Stimulated activated CD8-positive, alpha-beta memory T cell treated with anti-CD3 and anti-CD28 coated beads, Interleukin-4, amount 100 ng/mL, for 24 hours (primary cell): ENCODE measurements around the gene TPMT.
"Not testable (repeated sequence)": the region's sequence is repeated elsewhere in the genome, so short reads cannot be mapped to it uniquely, and the experiment has no call there.

Source experiments
- DNase-seq: peaks from one replicate; pipeline ENCODE4 v3.0.0-alpha.2; 2020; ENCODE audit warnings: low read depth

Gene TPMT

GRCh38 chr6:18154507-18155149 is at the start of gene TPMT:
Gene TPMT (minus strand): TSS chr6:18155077. CDS start chr6:18149127, 5,950 bp downstream.
- no peak for DNase-seq

GRCh38 chr6:18203786-18204185 is 48.9 kb upstream of the TPMT start:
- no peak for DNase-seq

GRCh38 chr6:18192026-18192425 is 37.1 kb upstream of the TPMT start:
- no peak for DNase-seq

DNA sequence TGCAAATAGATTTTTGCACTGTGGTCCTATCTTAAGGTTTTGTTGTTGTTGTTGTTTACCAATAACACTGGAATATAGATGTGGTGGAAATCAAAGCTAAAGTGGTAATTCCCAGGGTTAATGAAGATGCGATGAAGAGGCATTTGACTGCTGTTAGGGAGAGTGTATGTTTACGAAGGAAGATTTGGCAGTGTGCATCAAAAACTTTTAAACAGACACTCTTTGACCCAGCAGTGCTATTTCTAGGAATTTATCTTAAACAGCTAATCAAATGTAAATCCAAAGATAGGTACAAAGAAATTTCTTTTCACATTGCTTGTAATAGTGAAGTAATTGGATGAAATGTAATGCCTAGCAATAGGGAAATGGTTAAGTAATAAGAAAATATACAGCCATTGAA is 34.3 kb upstream of the TPMT start:
- no peak for DNase-seq

DNA sequence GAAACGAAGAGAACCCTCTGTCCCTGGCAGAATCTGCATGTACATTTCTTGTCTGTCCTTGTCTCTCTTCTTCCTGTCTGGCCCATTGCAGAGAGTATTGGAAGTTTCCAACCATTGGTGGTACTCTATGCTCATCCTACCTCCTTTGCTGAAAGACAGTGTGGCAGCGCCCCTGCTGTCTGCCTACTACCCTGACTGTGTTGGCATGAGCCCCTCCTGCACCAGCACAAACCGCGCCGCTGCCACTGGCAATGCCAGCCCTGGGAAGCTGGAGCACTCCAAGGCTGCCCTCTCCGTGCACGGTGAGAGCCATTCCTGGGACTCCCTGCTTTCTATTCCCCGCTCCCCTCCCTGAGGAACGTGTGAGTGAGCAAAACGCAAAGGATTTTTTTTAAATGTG is 32.8 kb upstream of the TPMT start:
- no peak for DNase-seq

- DNase-seq = no peak
Observed at GRCh38 chr6:18186540-18187250, 31.8 kb upstream of the TPMT start.

DNA sequence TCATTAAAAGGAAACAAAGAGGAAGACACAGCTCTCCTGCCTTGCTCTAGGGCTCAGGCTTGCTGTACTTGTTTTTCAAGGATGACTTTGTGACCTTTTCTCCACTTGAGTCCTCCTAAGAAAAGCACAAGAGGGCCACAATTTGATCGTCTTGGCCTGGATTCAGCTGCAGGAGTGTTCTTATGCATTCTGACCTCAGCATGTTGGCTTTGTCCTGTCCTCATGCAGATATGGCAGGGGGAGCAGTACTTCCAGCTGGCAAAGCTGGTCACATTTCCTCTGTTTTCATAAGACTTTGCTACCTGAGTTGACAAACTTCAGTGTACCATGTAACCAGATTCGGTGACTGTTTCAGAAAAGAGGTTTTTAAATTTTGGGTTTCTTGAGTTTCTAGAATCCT is 31.2 kb upstream of the TPMT start:
- DNase-seq = no peak

GRCh38 chr6:18185624-18186023 is 30.7 kb upstream of the TPMT start:
- DNase-seq = no peak

- DNase-seq = no peak
Observed at GRCh38 chr6:18183766-18184165, 28.9 kb upstream of the TPMT start.

DNA sequence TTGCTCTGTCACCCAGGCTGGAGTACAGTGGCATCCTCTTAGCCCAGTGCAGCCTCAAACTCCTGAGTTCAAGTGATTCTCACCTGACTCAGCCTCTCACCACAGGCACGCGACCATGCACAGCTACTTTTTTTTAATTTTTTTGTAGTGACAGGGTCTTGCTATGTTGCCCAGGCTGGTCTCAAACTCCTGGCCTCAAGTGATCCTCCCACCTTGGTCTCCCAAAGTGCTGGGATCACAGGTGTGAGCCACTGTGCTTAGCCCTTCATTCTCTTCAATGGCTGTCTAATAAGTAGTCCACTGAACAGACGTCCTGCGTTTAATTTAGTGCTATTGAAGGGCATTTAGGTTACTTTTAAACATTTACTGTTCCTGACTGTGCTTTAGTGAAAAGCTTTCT is 27.7 kb upstream of the TPMT start:
- DNase-seq = no peak

- no peak for DNase-seq
Observed at GRCh38 chr6:18179770-18180356, 25.0 kb upstream of the TPMT start.

GRCh38 chr6:18178960-18179615 is 24.2 kb upstream of the TPMT start:
- DNase-seq = no peak

- no peak for DNase-seq
Observed at GRCh38 chr6:18177286-18177965, 22.5 kb upstream of the TPMT start.

GRCh38 chr6:18176198-18176597 is 21.3 kb upstream of the TPMT start:
- DNase-seq = not testable (repeated sequence)

- DNase-seq = no peak
Observed at GRCh38 chr6:18171871-18172270, 17.0 kb upstream of the TPMT start.

DNA sequence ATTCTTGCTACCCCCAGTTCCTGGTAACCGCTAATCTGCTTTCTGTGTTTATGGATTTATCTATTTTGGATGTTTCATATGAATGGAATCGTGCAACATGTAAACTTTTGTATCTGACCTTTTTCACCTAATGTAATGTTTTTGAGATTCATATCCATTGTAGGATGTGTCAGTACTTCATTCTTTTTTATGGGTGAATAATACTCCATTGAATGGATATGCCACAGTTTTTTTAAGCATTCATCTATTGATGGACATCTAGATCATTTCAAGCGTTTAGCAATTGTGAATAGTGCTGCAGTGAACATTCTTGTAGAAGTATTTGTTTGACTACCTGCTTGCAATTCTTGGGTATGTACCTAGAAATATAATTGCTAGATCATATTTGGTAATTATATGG is 13.4 kb upstream of the TPMT start:
- no peak for DNase-seq

DNA sequence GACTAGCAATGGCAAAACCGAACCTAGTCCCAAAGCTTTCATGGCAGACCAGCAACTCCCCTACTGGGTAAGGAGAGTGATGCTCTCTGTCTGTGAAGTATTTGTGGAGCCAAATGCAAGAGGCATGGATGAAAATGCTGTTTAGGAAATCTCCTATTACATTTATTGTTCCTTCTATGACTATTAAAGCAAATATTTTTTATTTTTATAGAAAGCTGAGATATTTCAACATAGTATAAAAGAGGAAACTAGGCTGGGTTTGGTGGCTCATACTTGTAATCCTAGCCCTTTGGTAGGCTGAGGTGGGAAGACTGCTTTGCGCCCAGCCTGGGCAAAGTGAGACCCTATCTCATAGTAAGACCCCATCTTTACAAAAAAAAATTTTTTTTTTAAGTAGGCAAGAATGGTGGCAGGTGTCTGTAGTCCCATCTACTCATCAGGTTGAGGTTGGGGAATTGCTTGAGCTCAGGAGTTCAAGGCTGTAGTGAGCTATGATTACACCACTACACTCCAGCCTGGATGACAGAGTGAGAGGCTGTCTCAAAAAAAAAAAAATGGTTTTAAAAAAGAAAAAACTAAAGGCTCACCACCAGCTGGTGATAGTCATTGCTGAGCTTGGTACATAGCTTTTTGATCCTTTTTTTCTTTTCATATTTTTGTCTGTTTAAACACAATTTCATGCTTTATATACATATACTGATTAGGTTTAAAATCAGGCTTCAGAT is 11.6 kb upstream of the TPMT start:
- no peak for DNase-seq

DNA sequence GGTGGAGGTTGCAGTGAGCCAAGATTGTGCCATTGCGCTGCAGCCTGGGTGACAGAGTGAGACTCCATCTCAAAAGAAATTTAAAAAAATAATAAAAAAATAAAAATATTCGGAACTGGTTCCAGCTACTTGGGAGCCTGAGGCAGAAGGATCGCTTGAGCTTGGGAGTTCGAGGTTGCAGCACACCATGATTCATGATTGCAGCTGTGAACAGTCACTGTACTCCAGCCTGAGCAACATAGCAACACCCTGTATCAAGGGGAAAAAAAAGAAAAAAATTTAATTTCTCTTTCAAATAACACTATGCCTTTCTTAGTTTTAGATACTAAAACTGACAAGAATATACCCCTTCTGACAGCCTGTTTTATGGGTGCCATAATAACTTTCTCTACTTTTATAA is 10.9 kb upstream of the TPMT start:
- no peak for DNase-seq

- no peak for DNase-seq
Observed at GRCh38 chr6:18162401-18162800, 7.5 kb upstream of the TPMT start.

GRCh38 chr6:18161431-18161830 is 6.6 kb upstream of the TPMT start:
- DNase-seq = no peak

DNA sequence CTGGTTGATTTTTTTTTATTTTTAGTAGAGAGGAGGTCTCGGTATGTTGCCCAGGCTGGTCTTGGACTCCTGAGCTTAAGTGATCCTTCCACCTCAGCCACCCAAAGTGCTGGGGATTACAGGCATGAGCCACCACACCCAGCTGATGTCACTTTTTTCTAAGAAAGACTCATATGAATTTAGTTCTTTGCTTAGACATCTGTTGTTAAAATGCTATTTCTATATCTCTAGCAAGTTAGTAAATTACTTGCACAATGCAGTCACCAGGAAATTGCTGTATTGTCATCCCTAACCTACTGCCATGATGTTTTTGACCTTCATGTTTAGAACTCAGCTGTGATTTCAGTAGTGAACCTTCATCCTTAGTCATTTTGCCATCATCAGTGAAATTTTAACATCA is 6.0 kb upstream of the TPMT start:
- DNase-seq = no peak
